Breast epithelium (tissue), 4 donors: Measurements from ENCODE around the gene NES. TPM values are rescaled to one million over a fixed set of nuclear protein-coding genes. Genes with fewer than 3 reads are reported as not detected.

Experiments
- DNase-seq, 2 donors: peaks; one replicate each; pipeline ENCODE4 v3.0.0-alpha.2; 2019; ENCODE audit warnings: low spot score in 2 of 2
- H3K27ac ChIP-seq, 2 donors: fragments of 200-600 bp; sonication (generic) in 1 of 2; one replicate each; pipeline ENCODE4 v1.5.1; 2016 to 2019; ENCODE audit warnings: mild to moderate bottlenecking in 1 of 2
- H3K27me3 ChIP-seq, 2 donors: fragments of 200-600 bp; sonication (generic) in 1 of 2; one replicate each; pipeline versions ENCODE4 v1.5.1 to v1.6.0; 2017 to 2019; ENCODE audit warnings: control low read depth in 1 of 2, mild to moderate bottlenecking in 1 of 2
- H3K36me3 ChIP-seq: fragments of 200-600 bp; one replicate; pipeline ENCODE4 v1.5.1; 2019
- H3K4me1 ChIP-seq, 2 donors: fragments of 200-600 bp; sonication (generic); one replicate each; pipeline ENCODE4 v1.5.1; 2016 to 2019; ENCODE audit warnings: control low read depth in 1 of 2
- H3K4me3 ChIP-seq, 3 donors: fragments of 200-600 bp; sonication (generic); 1 replicate in 2 of 3; 2 replicates in 1 of 3; pipeline ENCODE4 v1.5.1; 2016 to 2019; ENCODE audit warnings: mild to moderate bottlenecking in 3 of 3, moderate library complexity in 2 of 3
- H3K9me3 ChIP-seq, 2 donors: fragments of 200-600 bp; sonication (generic) in 1 of 2; one replicate each; pipeline ENCODE4 v1.5.1; 2016 to 2019; ENCODE audit warnings: control low read depth in 1 of 2
- CTCF ChIP-seq, 3 donors: fragments of 450-650 bp; IDR thresholded peaks; one replicate each; pipeline ENCODE4 v1.5.1; 2016 to 2017; ENCODE audit warnings: antibody characterized with exemption in 3 of 3, mild to moderate bottlenecking in 3 of 3, moderate library complexity in 3 of 3
- POLR2A ChIP-seq: fragments of 450-650 bp; IDR thresholded peaks from one replicate; pipeline ENCODE4 v1.6.1; 2016; ENCODE audit warnings: antibody characterized with exemption, mild to moderate bottlenecking, moderate library complexity
- POLR2AphosphoS5 ChIP-seq, 3 donors: sonication (generic); formaldehyde crosslinking; IDR thresholded peaks; one replicate each; pipeline ENCODE4 v1.6.1; 2017; ENCODE audit warnings: antibody characterized with exemption in 3 of 3
- intact Hi-C: fragments of 100-400 bp; cut with DNase I; formaldehyde crosslinking; loops from one replicate; pipeline ENCODE4 v1.15.1; 2023; ENCODE audit warnings: low total_unique reads
- total RNA-seq, 3 donors: library from RNA; depleted of rRNA; stranded (reverse); fragments of >200 nt; gene quantifications; one replicate each; pipeline ENCODE4 v1.1.0, GENCODE V29; 2016

Gene NES
- total RNA-seq, 3 donors from 2014 or later = 9.9 to 28.5 (median 14.9) TPM

GRCh38 chr1:156696755-156697154 is 19.5 kb upstream of the NES start:
- no peaks in the 10 kb centered on the region for H3K36me3 ChIP-seq
- TF ChIP-seq POLR2AphosphoS5 (IDR thresholded peaks at IDR 0.05) = no peak
- no peak for TF ChIP-seq CTCF (IDR thresholded peaks at IDR 0.05)
- TF ChIP-seq POLR2A = no peak
- no peaks in the 10 kb centered on the region for H3K9me3 ChIP-seq
- no peak overlapping the region for H3K4me3 ChIP-seq
- intact Hi-C loops = no loop called here
- no peak for DNase-seq
- H3K27me3 ChIP-seq = no peaks in the 10 kb centered on the region
- H3K27ac ChIP-seq = peak overlapping the region in 1 of 2 donors; percentile 44
- H3K4me1 ChIP-seq = peaks cover 10 to 24% of the 10 kb centered on the region in 2 donors

- no peaks in the 10 kb centered on the region for H3K9me3 ChIP-seq
- intact Hi-C loops = no loop called here
- DNase-seq = no peak
- TF ChIP-seq POLR2A (no peak), POLR2AphosphoS5 (IDR thresholded peaks at IDR 0.05) (no peak), CTCF (IDR thresholded peaks at IDR 0.05) (no peak)
- peaks cover 19 to 43% of the 10 kb centered on the region in 2 donors for H3K4me1 ChIP-seq
- H3K27ac ChIP-seq = peak overlapping the region; percentile 84 to 90
- H3K36me3 ChIP-seq = no peaks in the 10 kb centered on the region
- H3K4me3 ChIP-seq = no peak overlapping the region
- H3K27me3 ChIP-seq = no peaks in the 10 kb centered on the region
These were observed 17.4 kb upstream of the NES start for GRCh38 chr1:156694690-156694962.

- intact Hi-C loops = no loop called here
- Histone ChIP-seq H3K36me3 (no peaks in the 10 kb centered on the region), H3K9me3 (no peaks in the 10 kb centered on the region), H3K27ac (peak overlapping the region; percentile 84 to 90), H3K4me1 (peaks cover 21 to 43% of the 10 kb centered on the region in 2 donors), H3K4me3 (no peak overlapping the region), H3K27me3 (no peaks in the 10 kb centered on the region)
- DNase-seq = peak in 1 of 2 donors; percentile 69
- TF ChIP-seq POLR2AphosphoS5 (IDR thresholded peaks at IDR 0.05) (no peak), CTCF (IDR thresholded peaks at IDR 0.05) (peak in 1 of 3 donors; percentile 43), POLR2A (no peak)
These were observed 16.9 kb upstream of the NES start for GRCh38 chr1:156693848-156694689.

GRCh38 chr1:156692925-156693847 is 16.0 kb upstream of the NES start:
- peak overlapping the region in 2 of 3 donors; percentile 9 to 32 for H3K4me3 ChIP-seq
- DNase-seq = peak; percentile 77 to 82
- intact Hi-C loops = no loop called here
- no peaks in the 10 kb centered on the region for H3K9me3 ChIP-seq
- H3K27ac ChIP-seq = peak overlapping the region; percentile 84 to 90
- no peaks in the 10 kb centered on the region for H3K36me3 ChIP-seq
- TF ChIP-seq POLR2A (no peak), CTCF (IDR thresholded peaks at IDR 0.05) (no peak), POLR2AphosphoS5 (IDR thresholded peaks at IDR 0.05) (no peak)
- peaks cover 21 to 43% of the 10 kb centered on the region in 2 donors for H3K4me1 ChIP-seq
- H3K27me3 ChIP-seq = no peaks in the 10 kb centered on the region
